Measurements from ENCODE around the gene PHAX.
"Not testable (repeated sequence)": the region's sequence is repeated elsewhere in the genome, so short reads cannot be mapped to it uniquely, and the experiment has no call there.

Gene PHAX

GRCh38 chr5:126591549-126591948 lies 9.2 kb upstream of the PHAX start:
- DNase-seq (ENCODE audit: extremely low read depth, low read depth), result no peak
- H3K4me3 ChIP-seq (replicated peaks; ENCODE audit: low read depth, low read length), result no peak overlapping the region
- TF ChIP-seq CTCF (IDR thresholded peaks at IDR 0.05; ENCODE audit: low read depth, low read length, missing control alignments), result no peak

- peak; percentile 89 for DNase-seq (ENCODE audit: extremely low read depth, low read depth)
- H3K4me3 ChIP-seq (replicated peaks; ENCODE audit: low read depth, low read length), result peak within 1 kb of the TSS; percentile 54
- peak; percentile 42 for TF ChIP-seq CTCF (IDR thresholded peaks at IDR 0.05; ENCODE audit: low read depth, low read length, missing control alignments)
Measured at GRCh38 chr5:126594748-126595485, 5.8 kb upstream of the PHAX start, which contains the start of gene ALDH7A1. Gene ALDH7A1 (minus strand): TSS chr5:126595219. CDS start chr5:126595198, 21 bp downstream.

GRCh38 chr5:126595486-126596083 lies 5.2 kb upstream of the PHAX start:
- H3K4me3 ChIP-seq (replicated peaks; ENCODE audit: low read depth, low read length), result peak overlapping the region; percentile 54
- no peak for DNase-seq (ENCODE audit: extremely low read depth, low read depth)
- TF ChIP-seq CTCF (IDR thresholded peaks at IDR 0.05; ENCODE audit: low read depth, low read length, missing control alignments), result no peak

DNA sequence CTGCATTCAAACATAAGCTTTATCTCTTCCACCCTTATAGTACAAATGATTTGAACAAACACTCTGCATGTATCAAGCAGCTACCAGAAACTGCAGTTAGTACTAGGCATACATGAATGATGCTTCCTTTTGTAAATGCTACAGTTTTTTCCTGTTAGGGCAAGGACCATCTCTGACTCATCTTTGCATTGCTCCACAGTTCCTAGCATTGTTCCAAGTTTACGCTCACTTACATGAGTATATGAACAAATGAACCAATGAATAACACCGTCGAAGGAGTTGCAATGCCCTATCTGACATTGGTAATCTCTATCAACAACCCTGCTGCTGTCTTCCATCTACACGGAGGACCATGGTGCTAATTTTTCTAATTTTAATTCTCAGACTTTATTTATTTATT lies 3.6 kb upstream of the PHAX start:
- no peak for DNase-seq (ENCODE audit: extremely low read depth, low read depth)
- no peak for TF ChIP-seq CTCF (IDR thresholded peaks at IDR 0.05; ENCODE audit: low read depth, low read length, missing control alignments)

GRCh38 chr5:126599499-126599898 lies 1.2 kb upstream of the PHAX start:
- no peak for TF ChIP-seq CTCF (IDR thresholded peaks at IDR 0.05; ENCODE audit: low read depth, low read length, missing control alignments)
- H3K4me3 ChIP-seq (replicated peaks; ENCODE audit: low read depth, low read length), result no peak overlapping the region
- DNase-seq (ENCODE audit: extremely low read depth, low read depth), result no peak

More for the DNA sequence above, 3.6 kb upstream of the PHAX start:
- H3K4me3 ChIP-seq (replicated peaks; ENCODE audit: low read depth, low read length), result no peak overlapping the region

DNA sequence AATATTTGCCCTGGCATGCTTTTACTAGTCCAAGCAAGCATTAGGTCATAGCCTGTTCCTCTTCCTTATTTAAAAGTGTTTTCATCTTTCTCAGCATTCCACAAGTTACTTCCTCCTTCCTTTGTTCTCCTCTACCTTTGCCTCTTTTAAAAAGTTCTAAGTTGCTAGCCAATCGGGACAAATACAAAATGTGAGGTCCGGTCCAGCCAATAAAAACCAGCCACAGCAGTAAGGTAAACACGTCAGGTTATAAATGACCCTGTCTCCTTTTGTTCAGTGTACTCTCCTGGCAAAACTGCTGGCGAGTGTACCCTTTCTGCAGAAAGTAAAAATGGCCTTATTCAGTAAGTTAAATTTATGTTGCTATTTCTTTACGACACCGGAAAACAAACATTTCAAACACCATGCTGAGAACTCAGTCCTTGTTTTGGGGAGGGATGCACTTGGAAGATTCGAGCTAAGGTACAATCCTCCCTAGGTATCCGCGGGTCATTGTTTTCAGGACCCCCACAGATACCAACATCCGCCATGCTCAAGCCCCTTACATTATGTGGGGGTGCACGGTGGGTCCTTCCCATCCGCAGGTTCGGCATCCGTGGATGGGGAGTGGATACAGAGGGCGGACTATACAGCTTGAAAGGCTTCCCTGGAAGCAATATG lies 646 bp upstream of the PHAX start:
- H3K4me3 ChIP-seq (replicated peaks; ENCODE audit: low read depth, low read length), result peak overlapping the region; percentile 82
- DNase-seq (ENCODE audit: extremely low read depth, low read depth), result not testable (repeated sequence)

GRCh38 chr5:126603402-126603991 lies 2.8 kb downstream of the PHAX start:
- no peak for TF ChIP-seq CTCF (IDR thresholded peaks at IDR 0.05; ENCODE audit: low read depth, low read length, missing control alignments)
- no peak overlapping the region for H3K4me3 ChIP-seq (replicated peaks; ENCODE audit: low read depth, low read length)
- no peak for DNase-seq (ENCODE audit: extremely low read depth, low read depth)

Data from HFF-Myc (cell line).